ENCODE data around the gene TBK1. TPM values are rescaled to one million over a fixed set of nuclear protein-coding genes. Genes with fewer than 3 reads are reported as not detected.

TBK1 gene
- total and polyA plus RNA-seq, 9 of the 15 experiments (the other 6 are each of a cell fraction or from before 2014, with no cell fraction given) = 20.4 to 42.0 (median 27.8) TPM

- no peak for TF ChIP-seq NR2F6 (CRISPR knock-in tag; IDR thresholded peaks at IDR 0.05)
- CTCF ChIA-PET (ENCODE audit: low intra/inter-chr PET ratio) = no interaction called here
- Histone ChIP-seq H3K36me3 (ENCODE audit: control insufficient read depth, insufficient read depth, low read length) (peaks cover 83% of the 10 kb centered on the region), H3K27me3 (ENCODE audit: control insufficient read depth in 2 of 2, insufficient read depth in 2 of 2, low read length in 2 of 2) (no peaks in the 10 kb centered on the region), H3K4me2 (ENCODE audit: insufficient read depth, low read length) (no peak overlapping the region), H3K9ac (ENCODE audit: insufficient read depth in 1 of 2, low read depth in 2 of 2, low read length in 2 of 2) (no peak overlapping the region), H2AFZ (ENCODE audit: low read depth, low read length) (no peak overlapping the region), H3K9me3 (replicated peaks; ENCODE audit: control insufficient read depth, insufficient read depth, low read depth, low read length) (no peaks in the 10 kb centered on the region), H3K9me1 (ENCODE audit: control insufficient read depth, insufficient read depth, low read length) (no peaks in the 10 kb centered on the region), H4K20me1 (replicated peaks; ENCODE audit: control insufficient read depth, insufficient read depth, low read length) (0 out of 2 replicates have a peak, but pooled peaks cover 6% of the 10 kb centered on the region), H3K79me2 (ENCODE audit: control insufficient read depth, insufficient read depth, low read length) (peaks cover 77% of the 10 kb centered on the region), H3K27ac (ENCODE audit: extremely low read depth, low read depth, low read length) (no peak overlapping the region), H3K4me1 (replicated peaks in 1 of 2; ENCODE audit: control insufficient read depth in 2 of 2, insufficient read depth in 2 of 2, low read length in 2 of 2) (peaks cover 9 to 25% of the 10 kb centered on the region in 2 experiments; a peak in 4 of 5 replicates), H3K4me3 (no peak overlapping the region)
- no TSS peak for BruUV-seq (replicated peaks)
- no peak for DNase-seq (ENCODE audit: extremely low read depth in 1 of 4, low spot score in 3 of 4)
- FAIRE-seq = no peak
- in situ Hi-C loops (cut with MboI) (loop anchor here (5.0 kb wide), 1 partner anchor 36 kb away; no protein-coding TSS in a partner anchor), intact Hi-C loops (cut with micrococcal nuclease) (no loop called here)
- WGBS (ENCODE audit: insufficient coverage, low coverage, missing lambda C conversion rate) = 97% methylated on average over 2 of the region's 2 CpGs
- POLR2A ChIA-PET = interaction anchor here (1.3 to 1.8 kb wide), 2 partner anchors 10 to 26 kb away, joined by 3 to 10 read pairs; no protein-coding TSS in a partner anchor
- ATAC-seq = no peak
Observed at GRCh38 chr12:64411427-64411826, 40.5 kb upstream of the TBK1 start.

- no peak for DNase-seq (ENCODE audit: extremely low read depth in 1 of 4, low spot score in 3 of 4)
- Histone ChIP-seq H3K4me1 (replicated peaks in 1 of 2; ENCODE audit: control insufficient read depth in 2 of 2, insufficient read depth in 2 of 2, low read length in 2 of 2) (peaks cover 8 to 19% of the 10 kb centered on the region in 2 experiments; a peak in 4 of 5 replicates), H4K20me1 (replicated peaks; ENCODE audit: control insufficient read depth, insufficient read depth, low read length) (0 out of 2 replicates have a peak, but pooled peaks cover 5% of the 10 kb centered on the region), H3K9ac (ENCODE audit: insufficient read depth in 1 of 2, low read depth in 2 of 2, low read length in 2 of 2) (no peak overlapping the region), H2AFZ (ENCODE audit: low read depth, low read length) (no peak overlapping the region), H3K36me3 (ENCODE audit: control insufficient read depth, insufficient read depth, low read length) (peaks cover 90% of the 10 kb centered on the region), H3K27me3 (ENCODE audit: control insufficient read depth in 2 of 2, insufficient read depth in 2 of 2, low read length in 2 of 2) (no peaks in the 10 kb centered on the region), H3K9me3 (replicated peaks; ENCODE audit: control insufficient read depth, insufficient read depth, low read depth, low read length) (no peaks in the 10 kb centered on the region), H3K79me2 (ENCODE audit: control insufficient read depth, insufficient read depth, low read length) (peaks cover 66% of the 10 kb centered on the region), H3K4me2 (ENCODE audit: insufficient read depth, low read length) (no peak overlapping the region), H3K4me3 (no peak overlapping the region), H3K27ac (ENCODE audit: extremely low read depth, low read depth, low read length) (no peak overlapping the region), H3K9me1 (ENCODE audit: control insufficient read depth, insufficient read depth, low read length) (no peaks in the 10 kb centered on the region)
- no TSS peak for BruUV-seq (replicated peaks)
- in situ Hi-C loops (cut with MboI) = loop anchor here (5.0 kb wide), 1 partner anchor 35 kb away; no protein-coding TSS in a partner anchor
- ChIA-PET CTCF (ENCODE audit: low intra/inter-chr PET ratio) (no interaction called here), POLR2A (interaction anchor here (0.9 to 2.1 kb wide), 4 partner anchors 8 to 38 kb away, joined by 3 to 10 read pairs (median 4); no protein-coding TSS in a partner anchor)
- no peak for ATAC-seq
- WGBS (ENCODE audit: insufficient coverage, low coverage, missing lambda C conversion rate) = 95% methylated on average over 2 of the region's 2 CpGs
- FAIRE-seq = no peak
- TF ChIP-seq TOE1 (IDR thresholded peaks at IDR 0.05; ENCODE audit: borderline replicate concordance) (no peak), TOE1 (CRISPR knock-in tag; IDR thresholded peaks at IDR 0.05; ENCODE audit: borderline replicate concordance, low read depth) (no peak), PCBP2 (IDR thresholded peaks at IDR 0.05; ENCODE audit: low read depth, low read length, poor library complexity, severe bottlenecking) (no peak), STAG1 (CRISPR knock-in tag; IDR thresholded peaks at IDR 0.05; ENCODE audit: borderline replicate concordance) (no peak), ZNF76 (CRISPR knock-in tag; IDR thresholded peaks at IDR 0.05; ENCODE audit: borderline replicate concordance) (no peak), ZNF592 (IDR thresholded peaks at IDR 0.05) (no peak), ZNF583 (CRISPR knock-in tag; IDR thresholded peaks at IDR 0.05) (no peak), MCM2 (IDR thresholded peaks at IDR 0.05; ENCODE audit: low read depth) (no peak)
- TF ChIP-seq, protein P1, sequence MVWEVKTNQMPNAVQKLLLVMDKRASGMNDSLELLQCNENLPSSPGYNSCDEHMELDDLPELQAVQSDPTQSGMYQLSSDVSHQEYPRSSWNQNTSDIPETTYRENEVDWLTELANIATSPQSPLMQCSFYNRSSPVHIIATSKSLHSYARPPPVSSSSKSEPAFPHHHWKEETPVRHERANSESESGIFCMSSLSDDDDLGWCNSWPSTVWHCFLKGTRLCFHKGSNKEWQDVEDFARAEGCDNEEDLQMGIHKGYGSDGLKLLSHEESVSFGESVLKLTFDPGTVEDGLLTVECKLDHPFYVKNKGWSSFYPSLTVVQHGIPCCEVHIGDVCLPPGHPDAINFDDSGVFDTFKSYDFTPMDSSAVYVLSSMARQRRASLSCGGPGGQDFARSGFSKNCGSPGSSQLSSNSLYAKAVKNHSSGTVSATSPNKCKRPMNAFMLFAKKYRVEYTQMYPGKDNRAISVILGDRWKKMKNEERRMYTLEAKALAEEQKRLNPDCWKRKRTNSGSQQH (CRISPR knock-in tag; IDR thresholded peaks at IDR 0.05) = no peak
- intact Hi-C loops (cut with micrococcal nuclease) = no loop called here
Observed at GRCh38 chr12:64412459-64412858, 39.5 kb upstream of the TBK1 start.
